Prostate gland (tissue), 2 donors: ENCODE results near the gene ADAMTS20.

Experiments
- POLR2A ChIP-seq: fragments of 450-650 bp; IDR thresholded peaks from one replicate; pipeline ENCODE4 v1.6.1; 2016; ENCODE audit warnings: antibody characterized with exemption, mild to moderate bottlenecking
- POLR2AphosphoS5 ChIP-seq: sonication (generic); formaldehyde crosslinking; IDR thresholded peaks from one replicate; pipeline ENCODE4 v1.6.1; 2017; ENCODE audit warnings: antibody characterized with exemption
- TF ChIP-seq, protein P1 (sequence below), 4 experiments: fragments of 200-600 bp in 2 of 4; fragments of 450-650 bp in 2 of 4; sonication (generic) in 2 of 4; IDR thresholded peaks; 1 replicate in 3 of 4; 2 replicates in 1 of 4; pipeline ENCODE4 v1.5.1; 2016 to 2019; ENCODE audit warnings: antibody characterized with exemption in 4 of 4, mild to moderate bottlenecking in 2 of 4, moderate library complexity in 2 of 4

DNA sequence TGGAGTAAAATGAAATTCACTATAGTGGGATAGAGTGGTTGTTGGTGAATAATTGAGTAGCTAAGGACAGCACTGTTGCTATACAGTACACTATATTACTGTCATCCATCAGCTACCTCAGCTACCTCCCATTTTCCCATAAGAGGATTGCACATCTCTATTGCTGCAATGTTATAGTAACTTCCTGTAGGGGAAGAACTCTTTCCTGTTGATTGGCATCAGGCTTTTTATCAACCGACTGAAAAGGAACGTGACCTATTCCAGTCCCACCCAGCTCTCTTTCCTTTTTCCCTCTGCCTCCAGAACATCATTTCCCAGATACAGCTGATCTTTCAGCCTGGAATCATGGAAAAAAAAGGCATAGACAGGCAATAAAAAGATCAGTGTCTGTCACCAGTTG lies 117.4 kb downstream of the ADAMTS20 start:
- TF ChIP-seq, protein P1, sequence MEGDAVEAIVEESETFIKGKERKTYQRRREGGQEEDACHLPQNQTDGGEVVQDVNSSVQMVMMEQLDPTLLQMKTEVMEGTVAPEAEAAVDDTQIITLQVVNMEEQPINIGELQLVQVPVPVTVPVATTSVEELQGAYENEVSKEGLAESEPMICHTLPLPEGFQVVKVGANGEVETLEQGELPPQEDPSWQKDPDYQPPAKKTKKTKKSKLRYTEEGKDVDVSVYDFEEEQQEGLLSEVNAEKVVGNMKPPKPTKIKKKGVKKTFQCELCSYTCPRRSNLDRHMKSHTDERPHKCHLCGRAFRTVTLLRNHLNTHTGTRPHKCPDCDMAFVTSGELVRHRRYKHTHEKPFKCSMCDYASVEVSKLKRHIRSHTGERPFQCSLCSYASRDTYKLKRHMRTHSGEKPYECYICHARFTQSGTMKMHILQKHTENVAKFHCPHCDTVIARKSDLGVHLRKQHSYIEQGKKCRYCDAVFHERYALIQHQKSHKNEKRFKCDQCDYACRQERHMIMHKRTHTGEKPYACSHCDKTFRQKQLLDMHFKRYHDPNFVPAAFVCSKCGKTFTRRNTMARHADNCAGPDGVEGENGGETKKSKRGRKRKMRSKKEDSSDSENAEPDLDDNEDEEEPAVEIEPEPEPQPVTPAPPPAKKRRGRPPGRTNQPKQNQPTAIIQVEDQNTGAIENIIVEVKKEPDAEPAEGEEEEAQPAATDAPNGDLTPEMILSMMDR (IDR thresholded peaks at IDR 0.05): no peak
- TF ChIP-seq POLR2A (no peak), POLR2AphosphoS5 (no peak)
